ENCODE results near the gene PLEK2. TPM values are rescaled to one million over a fixed set of nuclear protein-coding genes. Genes with fewer than 3 reads are reported as not detected.
"Not testable (repeated sequence)": the region's sequence is repeated elsewhere in the genome, so short reads cannot be mapped to it uniquely, and the experiment has no call there.

PLEK2 gene
- total RNA-seq, 2 experiments from 2014 or later: 0.43 TPM; not detected in 1

DNA sequence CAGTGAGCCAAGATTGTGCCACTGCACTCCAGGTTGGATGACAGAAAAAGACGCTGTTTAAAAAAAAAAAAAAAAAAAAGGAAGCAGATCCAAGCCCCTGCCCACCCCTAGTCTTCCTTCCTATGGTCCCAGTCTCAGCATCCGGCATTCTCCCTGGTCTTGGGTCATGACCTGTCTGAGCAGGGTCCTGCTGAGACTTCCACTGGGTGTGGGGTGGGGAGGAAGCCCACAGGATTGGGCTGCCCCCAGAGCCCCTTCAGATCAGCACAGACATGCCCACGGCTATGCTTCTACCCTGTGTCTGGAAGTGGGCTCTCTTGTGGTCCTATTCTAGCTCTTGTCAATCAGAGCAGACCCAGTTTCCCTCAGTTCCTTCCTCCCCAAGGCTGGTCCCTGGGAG lies 12.6 kb upstream of the PLEK2 start:
- H3K4me3 Mint-ChIP-seq: no peak overlapping the region
- H3K9me3 Mint-ChIP-seq: no peaks in the 10 kb centered on the region
- H3K27me3 Mint-ChIP-seq: peaks cover 32% of the 10 kb centered on the region
- DNase-seq: no peak
- no peak overlapping the region for H3K27ac Mint-ChIP-seq
- no peaks in the 10 kb centered on the region for H3K36me3 Mint-ChIP-seq (ENCODE audit: low read depth)
- H3K4me1 Mint-ChIP-seq: peaks cover 5% of the 10 kb centered on the region
- ChIA-PET POLR2A (interaction anchor here (0.9 to 1.6 kb wide), 2 partner anchors 147 to 175 kb away, joined by 3 to 4 read pairs; partner anchors contain the start of gene PIGH), CTCF (interaction anchor here (0.6 to 7.9 kb wide), 7 partner anchors 43 to 280 kb away, joined by 3 to 137 read pairs (median 4); no protein-coding TSS in a partner anchor)

GRCh38 chr14:67423424-67423823 lies 11.5 kb upstream of the PLEK2 start:
- POLR2A ChIA-PET: no interaction called here
- CTCF ChIA-PET: interaction anchor here (0.6 to 1.3 kb wide), 2 partner anchors 108 to 177 kb away, joined by 3 to 4 read pairs; no protein-coding TSS in a partner anchor
- Mint-ChIP-seq H3K4me1 (peaks cover 5% of the 10 kb centered on the region), H3K36me3 (ENCODE audit: low read depth) (no peaks in the 10 kb centered on the region), H3K27ac (no peak overlapping the region), H3K9me3 (no peaks in the 10 kb centered on the region), H3K4me3 (no peak overlapping the region), H3K27me3 (peaks cover 29% of the 10 kb centered on the region)
- DNase-seq: no peak

- CTCF ChIA-PET: interaction anchor here (1.3 to 2.5 kb wide), 3 partner anchors 149 to 197 kb away, joined by 3 to 8 read pairs (median 5); no protein-coding TSS in a partner anchor
- POLR2A ChIA-PET: no interaction called here
- peaks cover 5% of the 10 kb centered on the region for H3K4me1 Mint-ChIP-seq
- no peak overlapping the region for H3K4me3 Mint-ChIP-seq
- H3K9me3 Mint-ChIP-seq: no peaks in the 10 kb centered on the region
- no peak for DNase-seq
- H3K27ac Mint-ChIP-seq: no peak overlapping the region
- H3K36me3 Mint-ChIP-seq (ENCODE audit: low read depth): no peaks in the 10 kb centered on the region
- peaks cover 21% of the 10 kb centered on the region for H3K27me3 Mint-ChIP-seq
These were observed 9.6 kb upstream of the PLEK2 start for GRCh38 chr14:67421356-67422224.

GRCh38 chr14:67420102-67420739 lies 8.3 kb upstream of the PLEK2 start:
- Mint-ChIP-seq H3K27me3 (peaks cover 11% of the 10 kb centered on the region), H3K36me3 (ENCODE audit: low read depth) (no peaks in the 10 kb centered on the region), H3K4me1 (peaks cover 5% of the 10 kb centered on the region), H3K9me3 (no peaks in the 10 kb centered on the region), H3K27ac (no peak overlapping the region), H3K4me3 (no peak overlapping the region)
- DNase-seq: peak; percentile 50
- ChIA-PET POLR2A (no interaction called here), CTCF (interaction anchor here (0.6 to 2.5 kb wide), 8 partner anchors 10 to 284 kb away, joined by 3 to 11 read pairs (median 4); no protein-coding TSS in a partner anchor)

DNA sequence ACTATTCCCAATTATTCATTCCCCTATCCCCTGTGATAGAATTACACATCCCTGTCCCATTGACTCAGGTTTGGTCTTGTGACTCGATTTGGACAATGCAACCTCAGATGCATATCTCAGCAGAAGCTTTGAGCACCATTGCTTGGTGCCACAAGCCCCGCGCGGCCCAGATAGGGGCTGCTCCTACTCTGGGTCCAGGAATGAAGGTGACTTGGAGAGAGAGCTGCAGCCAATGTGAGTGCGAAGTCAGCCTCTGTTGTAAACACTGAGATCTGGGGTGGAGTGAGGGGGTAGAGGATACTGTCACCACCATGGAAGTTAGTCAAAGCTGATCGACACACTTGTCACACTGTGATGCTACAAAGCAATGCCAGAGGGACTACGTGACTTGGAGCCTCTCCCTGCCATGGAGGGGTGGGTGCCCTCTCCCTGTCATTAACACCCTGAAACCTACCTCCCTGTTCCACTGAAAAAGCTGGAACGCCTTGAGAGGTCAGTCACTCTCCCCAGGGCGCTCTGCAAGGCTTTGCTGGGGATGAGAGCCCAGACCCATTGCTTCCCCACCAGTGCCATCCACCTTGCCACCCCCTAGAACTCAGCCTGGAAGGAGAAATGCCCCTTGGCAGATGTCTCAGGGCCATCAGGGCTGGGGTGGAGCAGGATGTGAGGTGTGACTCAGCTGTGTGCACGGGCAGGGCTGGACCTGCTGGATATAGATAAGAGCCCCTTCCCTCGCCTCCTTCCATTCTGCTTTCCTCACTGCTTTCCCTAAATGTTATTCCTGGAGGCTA lies 6.6 kb upstream of the PLEK2 start:
- peaks cover 5% of the 10 kb centered on the region for H3K27me3 Mint-ChIP-seq
- H3K4me1 Mint-ChIP-seq: peaks cover 14% of the 10 kb centered on the region
- no peaks in the 10 kb centered on the region for H3K36me3 Mint-ChIP-seq (ENCODE audit: low read depth)
- POLR2A ChIA-PET: no interaction called here
- CTCF ChIA-PET: interaction anchor here (0.8 to 1.1 kb wide), 2 partner anchors 9 to 286 kb away, joined by 3 read pairs; no protein-coding TSS in a partner anchor
- DNase-seq: no peak
- no peak overlapping the region for H3K27ac Mint-ChIP-seq
- H3K4me3 Mint-ChIP-seq: no peak overlapping the region
- H3K9me3 Mint-ChIP-seq: no peaks in the 10 kb centered on the region

DNA sequence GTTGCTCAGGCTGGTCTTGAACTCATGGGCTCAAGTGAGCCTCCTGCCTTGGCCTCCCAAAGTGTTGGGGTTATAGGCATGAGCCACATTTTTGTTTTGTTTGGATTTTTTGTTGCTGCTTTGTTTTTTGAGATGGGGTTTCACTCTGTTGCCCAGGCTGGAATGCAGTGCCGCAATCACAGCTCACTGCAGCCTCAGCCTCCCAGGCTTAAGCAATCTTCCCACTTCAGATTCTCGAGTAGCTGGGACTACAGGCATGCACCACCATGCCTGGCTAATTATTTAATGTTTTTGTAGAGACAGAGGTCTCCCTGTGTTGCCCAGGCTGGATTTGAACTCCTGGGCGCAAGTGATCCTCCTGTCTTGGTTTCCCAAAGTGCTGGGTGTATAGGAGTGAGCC lies 5.7 kb upstream of the PLEK2 start:
- H3K4me1 Mint-ChIP-seq: peaks cover 9% of the 10 kb centered on the region
- no peaks in the 10 kb centered on the region for H3K27me3 Mint-ChIP-seq
- DNase-seq: no peak
- POLR2A ChIA-PET: no interaction called here
- no peak overlapping the region for H3K27ac Mint-ChIP-seq
- H3K4me3 Mint-ChIP-seq: no peak overlapping the region
- H3K9me3 Mint-ChIP-seq: no peaks in the 10 kb centered on the region
- no peaks in the 10 kb centered on the region for H3K36me3 Mint-ChIP-seq (ENCODE audit: low read depth)
- CTCF ChIA-PET: interaction anchor here (1.1 kb wide), 1 partner anchor 10 kb away, joined by 3 read pairs; no protein-coding TSS in a partner anchor

GRCh38 chr14:67416810-67417209 lies 4.8 kb upstream of the PLEK2 start:
- H3K4me1 Mint-ChIP-seq: peaks cover 14% of the 10 kb centered on the region

DNA sequence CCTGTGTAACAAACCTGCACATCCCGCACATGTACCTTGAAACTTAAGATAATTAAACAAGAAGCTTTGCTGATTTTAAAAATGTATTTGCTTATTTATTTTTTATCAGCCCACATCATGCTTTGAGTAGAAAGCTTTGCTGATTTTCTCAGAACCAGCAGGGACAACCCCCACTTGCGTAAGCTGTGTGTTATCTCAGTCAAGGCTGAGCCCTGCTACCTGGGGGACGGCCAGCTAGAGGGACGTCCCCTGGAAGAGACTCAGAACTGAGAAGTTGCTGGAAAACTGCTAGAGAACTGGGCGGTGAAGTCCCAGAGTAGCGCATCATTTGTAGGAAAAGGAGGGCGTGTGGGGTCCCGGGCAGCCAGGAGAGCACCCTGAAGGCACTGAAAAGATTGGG lies 4.1 kb upstream of the PLEK2 start:
- H3K4me1 Mint-ChIP-seq: peaks cover 14% of the 10 kb centered on the region
- no peaks in the 10 kb centered on the region for H3K9me3 Mint-ChIP-seq
- H3K27ac Mint-ChIP-seq: no peak overlapping the region
- ChIA-PET POLR2A (no interaction called here), CTCF (interaction anchor here (1.5 kb wide), 1 partner anchor 11 kb away, joined by 6 read pairs; no protein-coding TSS in a partner anchor)
- no peak for DNase-seq
- no peaks in the 10 kb centered on the region for H3K36me3 Mint-ChIP-seq (ENCODE audit: low read depth)
- H3K27me3 Mint-ChIP-seq: peaks cover 11% of the 10 kb centered on the region
- no peak overlapping the region for H3K4me3 Mint-ChIP-seq

More at GRCh38 chr14:67416810-67417209, 4.8 kb upstream of the PLEK2 start:
- Mint-ChIP-seq H3K36me3 (ENCODE audit: low read depth) (no peaks in the 10 kb centered on the region), H3K4me3 (no peak overlapping the region), H3K9me3 (no peaks in the 10 kb centered on the region), H3K27me3 (peaks cover 5% of the 10 kb centered on the region), H3K27ac (no peak overlapping the region)
- ChIA-PET CTCF (interaction anchor here (1.5 kb wide), 1 partner anchor 10 kb away, joined by 6 read pairs; no protein-coding TSS in a partner anchor), POLR2A (no interaction called here)
- no peak for DNase-seq

DNA sequence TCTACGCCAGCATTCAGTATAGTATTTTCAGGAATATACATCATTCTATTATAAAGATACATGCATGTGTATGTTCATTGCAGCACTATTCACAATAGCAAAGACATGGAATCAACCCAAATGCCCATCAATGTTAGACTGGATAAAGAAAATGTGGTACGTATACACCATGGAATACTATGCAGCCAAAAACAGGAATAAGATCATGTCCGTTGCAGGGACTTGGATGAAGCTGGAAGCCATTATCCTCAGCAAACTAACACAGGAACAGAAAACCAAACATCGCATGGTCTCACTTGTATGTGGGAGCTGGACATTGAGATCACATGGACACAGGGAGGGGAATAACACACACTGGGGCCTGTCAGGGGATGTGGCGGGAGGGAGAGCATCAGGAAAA lies 3.6 kb upstream of the PLEK2 start:
- H3K36me3 Mint-ChIP-seq (ENCODE audit: low read depth); H3K9me3 Mint-ChIP-seq; POLR2A ChIA-PET; H3K4me3 Mint-ChIP-seq; DNase-seq; H3K27ac Mint-ChIP-seq: not testable (repeated sequence)
- Mint-ChIP-seq H3K27me3 (peaks cover 15% of the 10 kb centered on the region), H3K4me1 (peaks cover 14% of the 10 kb centered on the region)
- CTCF ChIA-PET: interaction anchor here (1.5 kb wide), 1 partner anchor 12 kb away, joined by 6 read pairs; no protein-coding TSS in a partner anchor

- peaks cover 15% of the 10 kb centered on the region for H3K27me3 Mint-ChIP-seq
- DNase-seq: peak; percentile 23
- no peak overlapping the region for H3K27ac Mint-ChIP-seq
- no peaks in the 10 kb centered on the region for H3K36me3 Mint-ChIP-seq (ENCODE audit: low read depth)
- H3K9me3 Mint-ChIP-seq: no peaks in the 10 kb centered on the region
- CTCF ChIA-PET: interaction anchor here (1.5 kb wide), 1 partner anchor 13 kb away, joined by 4 read pairs; no protein-coding TSS in a partner anchor
- H3K4me3 Mint-ChIP-seq: no peak overlapping the region
- POLR2A ChIA-PET: no interaction called here
- H3K4me1 Mint-ChIP-seq: peaks cover 14% of the 10 kb centered on the region
These were observed 2.1 kb upstream of the PLEK2 start for GRCh38 chr14:67413806-67414769.

DNA sequence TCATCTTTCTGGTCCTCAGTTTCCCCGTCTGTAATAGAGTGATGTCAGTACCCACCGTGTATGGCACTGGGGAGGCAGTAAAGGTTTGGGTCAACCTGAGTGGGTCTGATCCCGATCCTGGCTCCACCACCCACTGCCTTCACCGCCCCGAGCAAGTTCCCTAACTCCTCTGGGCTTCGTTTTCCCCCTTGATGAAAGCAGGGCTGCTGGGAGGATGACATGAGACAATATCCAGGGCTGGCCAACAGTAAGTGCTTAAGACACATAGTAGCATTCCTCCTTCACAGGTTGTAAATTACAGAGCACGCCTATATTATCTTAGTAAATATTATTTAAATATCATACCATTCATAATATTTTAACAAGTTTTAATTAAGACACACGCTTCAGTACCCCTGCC lies 595 bp downstream of the PLEK2 start:
- no peak for DNase-seq
- ChIA-PET CTCF (interaction anchor here (1.3 kb wide), 2 partner anchors 8 to 160 kb away, joined by 3 to 4 read pairs; no protein-coding TSS in a partner anchor), POLR2A (interaction anchor here (0.6 to 1.0 kb wide), 2 partner anchors 77 to 189 kb away, joined by 3 to 4 read pairs; partner anchors contain the start of gene PIGH)
- no peaks in the 10 kb centered on the region for H3K36me3 Mint-ChIP-seq (ENCODE audit: low read depth)
- H3K27me3 Mint-ChIP-seq: peaks cover 15% of the 10 kb centered on the region
- peaks cover 14% of the 10 kb centered on the region for H3K4me1 Mint-ChIP-seq
- peak overlapping the region; percentile 56 for H3K4me3 Mint-ChIP-seq
- H3K27ac Mint-ChIP-seq: no peak overlapping the region
- H3K9me3 Mint-ChIP-seq: no peaks in the 10 kb centered on the region

All from activated CD4-positive, alpha-beta memory T cell treated with anti-CD3 and anti-CD28 coated beads, Interleukin-2, amount 10 ng/mL, durations not matched to agents 7 days and 5 days (primary cell).